Thyroid gland (tissue), 4 donors: ENCODE measurements around the gene SRSF3.

ENCODE experiments used
- POLR2A ChIP-seq, 2 donors: fragments of 450-650 bp; IDR thresholded peaks; one replicate each; pipeline ENCODE4 v1.6.1; 2017; ENCODE audit warnings: antibody characterized with exemption in 2 of 2, mild to moderate bottlenecking in 2 of 2, moderate library complexity in 1 of 2
- TF ChIP-seq, protein P1 (sequence below), 6 experiments: fragments of 200-600 bp in 3 of 6; fragments of 450-650 bp in 3 of 6; sonication (generic) in 3 of 6; IDR thresholded peaks; one replicate each; pipeline ENCODE4 v1.5.1; 2016 to 2019; ENCODE audit warnings: antibody characterized with exemption in 6 of 6, mild to moderate bottlenecking in 2 of 6, inconsistent platforms in 1 of 6, moderate library complexity in 1 of 6

DNA sequence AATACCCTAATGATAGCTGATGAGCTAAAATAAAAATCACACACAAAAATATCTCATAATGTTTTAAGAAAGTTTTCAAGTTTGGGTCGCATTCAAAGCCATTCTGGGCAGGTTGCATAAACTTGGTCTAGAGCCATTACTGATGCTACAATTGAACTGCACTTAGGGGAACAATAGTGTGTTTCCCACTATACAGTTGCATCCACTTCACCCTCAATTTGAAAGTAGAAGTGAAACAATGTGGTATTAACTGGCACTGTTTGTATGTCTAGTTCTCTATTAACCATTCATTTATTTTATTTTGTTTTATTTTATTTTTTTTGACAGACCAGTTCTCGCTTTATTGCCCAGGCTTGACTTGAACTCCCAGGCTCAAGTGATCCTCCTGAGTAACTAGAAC lies 23.9 kb upstream of the SRSF3 start:
- TF ChIP-seq, protein P1, sequence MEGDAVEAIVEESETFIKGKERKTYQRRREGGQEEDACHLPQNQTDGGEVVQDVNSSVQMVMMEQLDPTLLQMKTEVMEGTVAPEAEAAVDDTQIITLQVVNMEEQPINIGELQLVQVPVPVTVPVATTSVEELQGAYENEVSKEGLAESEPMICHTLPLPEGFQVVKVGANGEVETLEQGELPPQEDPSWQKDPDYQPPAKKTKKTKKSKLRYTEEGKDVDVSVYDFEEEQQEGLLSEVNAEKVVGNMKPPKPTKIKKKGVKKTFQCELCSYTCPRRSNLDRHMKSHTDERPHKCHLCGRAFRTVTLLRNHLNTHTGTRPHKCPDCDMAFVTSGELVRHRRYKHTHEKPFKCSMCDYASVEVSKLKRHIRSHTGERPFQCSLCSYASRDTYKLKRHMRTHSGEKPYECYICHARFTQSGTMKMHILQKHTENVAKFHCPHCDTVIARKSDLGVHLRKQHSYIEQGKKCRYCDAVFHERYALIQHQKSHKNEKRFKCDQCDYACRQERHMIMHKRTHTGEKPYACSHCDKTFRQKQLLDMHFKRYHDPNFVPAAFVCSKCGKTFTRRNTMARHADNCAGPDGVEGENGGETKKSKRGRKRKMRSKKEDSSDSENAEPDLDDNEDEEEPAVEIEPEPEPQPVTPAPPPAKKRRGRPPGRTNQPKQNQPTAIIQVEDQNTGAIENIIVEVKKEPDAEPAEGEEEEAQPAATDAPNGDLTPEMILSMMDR (IDR thresholded peaks at IDR 0.05), result no peak
- TF ChIP-seq POLR2A (IDR thresholded peaks at IDR 0.05), result no peak
